H1 (cell line): Measurements from ENCODE around the gene GNG7. TPM values are rescaled to one million over a fixed set of nuclear protein-coding genes. Genes with fewer than 3 reads are reported as not detected.

Experiments
- CTCF ChIA-PET: fragments of 300-600 bp; sonication (Branson Sonifier 250); formaldehyde crosslinking; loops from one replicate; lab custom pipeline; 2021; ENCODE audit not compliant: partially characterized antibody; lab: Charles Lee
- POLR2A ChIA-PET: fragments of 300-600 bp; sonication (Branson Sonifier 250); formaldehyde crosslinking; loops from one replicate; lab custom pipeline; 2021; ENCODE audit warnings: inconsistent platforms; ENCODE audit not compliant: partially characterized antibody; lab: Charles Lee
- DNase-seq, 2 experiments: peaks; one replicate each; pipeline versions ENCODE4 v3.0.0 to v3.0.0-alpha.2; 2010 to 2022; ENCODE audit warnings: low spot score in 2 of 2, low read depth in 1 of 2, mixed read lengths in 1 of 2
- FAIRE-seq: peaks from 2 replicates; lab custom pipeline; 2011; peaks lifted over from hg19 to GRCh38; lab: Jason Lieb, UNC
- H2AFZ ChIP-seq: 2 replicates; pipeline ENCODE4 v1.8.1; 2012; ENCODE audit warnings: low read length, inconsistent platforms
- H2AK5ac ChIP-seq: 2 replicates; pipeline ENCODE4 v1.6.1; 2013; ENCODE audit warnings: low read depth, low read length
- H2BK120ac ChIP-seq: replicated peaks from 2 replicates; pipeline ENCODE3; 2013; ENCODE audit warnings: low read depth, low read length, inconsistent platforms
- H2BK12ac ChIP-seq: 2 replicates; pipeline ENCODE4 v1.6.1; 2013; ENCODE audit warnings: low read depth, low read length
- H2BK15ac ChIP-seq: 2 replicates; pipeline ENCODE4 v1.6.1; 2013; ENCODE audit warnings: low read length
- H2BK20ac ChIP-seq: 2 replicates; pipeline ENCODE4 v1.6.1; 2013; ENCODE audit warnings: low read length
- H2BK5ac ChIP-seq: 2 replicates; pipeline ENCODE4 v1.6.1; 2013; ENCODE audit warnings: low read depth, low read length
- H3K14ac ChIP-seq: 2 replicates; pipeline ENCODE4 v1.6.1; 2013; ENCODE audit warnings: inconsistent platforms; ENCODE audit not compliant: insufficient read length
- H3K18ac ChIP-seq: 2 replicates; pipeline ENCODE4 v1.6.1; 2013; ENCODE audit warnings: low read length; ENCODE audit errors: extremely low read depth
- H3K23ac ChIP-seq: 2 replicates; pipeline ENCODE4 v1.6.1; 2013; ENCODE audit warnings: inconsistent platforms; ENCODE audit not compliant: insufficient read length
- H3K23me2 ChIP-seq: 2 replicates; pipeline ENCODE4 v1.6.1; 2013; ENCODE audit warnings: low read depth, low read length
- H3K27ac ChIP-seq: 2 replicates; pipeline ENCODE4 v1.6.1; 2011; ENCODE audit warnings: low read depth, low read length, inconsistent platforms
- H3K27me3 ChIP-seq, 4 experiments: replicated peaks in 1 of 4; 1 replicate in 1 of 4; 2 replicates in 3 of 4; pipeline versions ENCODE4 v1.6.1 to v1.8.1; 2011 to 2013; ENCODE audit warnings: low read length in 3 of 4, mild to moderate bottlenecking in 3 of 4, inconsistent platforms in 2 of 4, mixed read lengths in 2 of 4, moderate library complexity in 1 of 4; ENCODE audit not compliant: control insufficient read depth in 3 of 4, insufficient read depth in 3 of 4; ENCODE audit errors: extremely low read depth in 1 of 4
- H3K36me3 ChIP-seq, 4 experiments: 2 replicates each; pipeline versions ENCODE4 v1.6.1 to v1.8.1; 2011 to 2013; ENCODE audit warnings: mild to moderate bottlenecking in 4 of 4, low read length in 3 of 4, moderate library complexity in 2 of 4, control low read depth in 1 of 4, inconsistent platforms in 1 of 4; ENCODE audit not compliant: insufficient read depth in 4 of 4, control insufficient read depth in 2 of 4
- H3K4ac ChIP-seq: replicated peaks from 2 replicates; pipeline ENCODE3; 2013; ENCODE audit warnings: low read length, low read depth, mixed read lengths, inconsistent platforms; ENCODE audit not compliant: insufficient read length
- H3K4me1 ChIP-seq, 4 experiments: replicated peaks in 1 of 4; 1 replicate in 1 of 4; 2 replicates in 3 of 4; pipeline versions ENCODE4 v1.6.1 to v1.8.1; 2011 to 2013; ENCODE audit warnings: low read length in 3 of 4, inconsistent platforms in 2 of 4, mixed read lengths in 1 of 4; ENCODE audit not compliant: insufficient read depth in 4 of 4, control insufficient read depth in 3 of 4
- H3K4me2 ChIP-seq, 2 experiments: 2 replicates each; pipeline versions ENCODE4 v1.6.1 to v1.8.1; 2011 to 2013; ENCODE audit warnings: low read depth in 2 of 2, low read length in 2 of 2, control low read depth in 1 of 2, inconsistent platforms in 1 of 2, mild to moderate bottlenecking in 1 of 2; ENCODE audit not compliant: insufficient read depth in 1 of 2
- H3K4me3 ChIP-seq, 4 experiments: fragments of 200-600, 300-600 bp in 1 of 4; sonication (generic), shearing (Covaris generic), sonication (Bioruptor Twin) in 1 of 4; 2 replicates each; pipeline versions ENCODE4 v1.5.1 to v1.8.1; 2011 to 2016; ENCODE audit warnings: low read length in 4 of 4, low read depth in 3 of 4, control low read depth in 2 of 4, inconsistent platforms in 2 of 4, mild to moderate bottlenecking in 2 of 4, mixed read lengths in 1 of 4, moderate library complexity in 1 of 4; ENCODE audit not compliant: insufficient read depth in 2 of 4; ENCODE audit errors: extremely low read depth in 1 of 4
- H3K56ac ChIP-seq: replicated peaks from 2 replicates; pipeline ENCODE3; 2013; ENCODE audit warnings: low read depth, mild to moderate bottlenecking, mixed read lengths, low read length, inconsistent platforms; ENCODE audit not compliant: insufficient read length
- H3K79me1 ChIP-seq: 2 replicates; pipeline ENCODE4 v1.6.1; 2013; ENCODE audit warnings: low read depth, low read length, control low read depth
- H3K79me2 ChIP-seq, 2 experiments: 2 replicates each; pipeline versions ENCODE4 v1.6.1 to v1.8.1; 2012 to 2013; ENCODE audit warnings: low read length in 2 of 2, mild to moderate bottlenecking in 2 of 2, inconsistent platforms in 1 of 2; ENCODE audit not compliant: insufficient read depth in 2 of 2, control insufficient read depth in 1 of 2
- H3K9ac ChIP-seq, 4 experiments: replicated peaks in 1 of 4; 1 replicate in 1 of 4; 2 replicates in 3 of 4; pipeline versions ENCODE4 v1.6.1 to v1.8.1; 2011 to 2013; ENCODE audit warnings: low read depth in 3 of 4, low read length in 3 of 4, control low read depth in 2 of 4, mild to moderate bottlenecking in 2 of 4, moderate library complexity in 2 of 4, inconsistent platforms in 1 of 4; ENCODE audit errors: extremely low read depth in 1 of 4
- H3K9me3 ChIP-seq, 2 experiments: 2 replicates each; pipeline versions ENCODE4 v1.6.1 to v1.8.1; 2012 to 2013; ENCODE audit warnings: mild to moderate bottlenecking in 2 of 2, moderate library complexity in 2 of 2, control low read depth in 1 of 2, inconsistent platforms in 1 of 2, low read depth in 1 of 2, low read length in 1 of 2, mixed read lengths in 1 of 2; ENCODE audit not compliant: insufficient read depth in 2 of 2
- H4K20me1 ChIP-seq, 2 experiments: replicated peaks in 1 of 2; 2 replicates each; pipeline versions ENCODE3 to v1.8.1; 2011 to 2013; ENCODE audit warnings: inconsistent platforms in 2 of 2, low read length in 2 of 2, mild to moderate bottlenecking in 1 of 2; ENCODE audit not compliant: insufficient read depth in 2 of 2, control insufficient read depth in 1 of 2
- H4K5ac ChIP-seq: 2 replicates; pipeline ENCODE4 v1.6.1; 2013; ENCODE audit warnings: low read length, low read depth, mixed read lengths, inconsistent platforms; ENCODE audit not compliant: insufficient read length
- H4K8ac ChIP-seq: 2 replicates; pipeline ENCODE4 v1.8.0; 2013; ENCODE audit warnings: mild to moderate bottlenecking, moderate library complexity, low read length, inconsistent platforms; ENCODE audit not compliant: insufficient read depth; ENCODE audit errors: extremely low read depth
- H4K91ac ChIP-seq: replicated peaks from 2 replicates; pipeline ENCODE3; 2013; ENCODE audit warnings: low read length, mixed read lengths, inconsistent platforms; ENCODE audit not compliant: insufficient read length
- ASH2L ChIP-seq: fragments of 200-600, 300-600 bp; sonication (generic); IDR thresholded peaks from one replicate; pipeline ENCODE4 v1.7.1; 2017; ENCODE audit warnings: low read length
- BACH1 ChIP-seq: IDR thresholded peaks from 2 replicates; pipeline ENCODE4 v1.6.1; 2012; ENCODE audit warnings: low read length, improper control_type of control experiment
- CREB1 ChIP-seq: IDR thresholded peaks from 2 replicates; pipeline ENCODE4 v1.6.1; 2012; ENCODE audit warnings: inconsistent platforms
- CTBP2 ChIP-seq: IDR thresholded peaks from 2 replicates; pipeline ENCODE4 v1.7.0; 2011; ENCODE audit warnings: borderline replicate concordance, mild to moderate bottlenecking, moderate library complexity, mixed read lengths, low read length; ENCODE audit not compliant: insufficient read depth, insufficient read length
- EP300 ChIP-seq, 2 experiments: IDR thresholded peaks; 1 replicate in 1 of 2; 2 replicates in 1 of 2; pipeline ENCODE4 v1.6.1; 2011 to 2012; ENCODE audit warnings: low read depth in 2 of 2, low read length in 2 of 2, mild to moderate bottlenecking in 2 of 2, borderline replicate concordance in 1 of 2, inconsistent platforms in 1 of 2, moderate library complexity in 1 of 2
- FOSL1 ChIP-seq: IDR thresholded peaks from 2 replicates; pipeline ENCODE4 v1.6.1; 2011; ENCODE audit warnings: mild to moderate bottlenecking, low read depth, low read length, moderate library complexity; ENCODE audit not compliant: insufficient read depth
- GABPA ChIP-seq: IDR thresholded peaks from 2 replicates; pipeline ENCODE4 v1.6.1; 2011; ENCODE audit warnings: mild to moderate bottlenecking, low read length, moderate library complexity, borderline replicate concordance; ENCODE audit not compliant: insufficient read depth
- HDAC2 ChIP-seq, 2 experiments: fragments of 300-600 bp in 1 of 2; sonication (generic) in 1 of 2; IDR thresholded peaks; 2 replicates each; pipeline ENCODE4 v1.6.1; 2011 to 2012; ENCODE audit warnings: low read depth in 2 of 2, low read length in 2 of 2, mild to moderate bottlenecking in 2 of 2, moderate library complexity in 2 of 2, borderline replicate concordance in 1 of 2, inconsistent platforms in 1 of 2
- JUN ChIP-seq: IDR thresholded peaks from 2 replicates; pipeline ENCODE4 v1.6.1; 2011; ENCODE audit warnings: low read depth, mild to moderate bottlenecking, improper control_type of control experiment, low read length
- SP1 ChIP-seq: IDR thresholded peaks from 2 replicates; pipeline ENCODE4 v1.6.1; 2011; ENCODE audit warnings: low read depth, low read length
- WGBS, 2 experiments: shearing (Covaris generic) in 1 of 2; methylation state at CpG; one replicate each; pipeline versions ENCODE4 v1.1.6 to v1.1.7; 2013 to 2015; ENCODE audit warnings: low lambda C conversion rate in 2 of 2, mixed read lengths in 2 of 2, inconsistent platforms in 1 of 2, low coverage in 1 of 2, missing lambda C conversion rate in 1 of 2; ENCODE audit not compliant: insufficient replicate concordance in 2 of 2, insufficient coverage in 1 of 2, insufficient read length in 1 of 2; ENCODE audit errors: extremely low coverage in 1 of 2, missing lambda C conversion rate in 1 of 2; 5-methylcytosine and 5-hydroxymethylcytosine counted together
- polyA plus RNA-seq, 7 experiments: library from polyadenylated mRNA; depleted of rRNA in 3 of 7; stranded (reverse) in 5 of 7; unstranded in 2 of 7; fragments of >200 nt in 5 of 7; fragments of 200-250 nt in 2 of 7; gene quantifications; 1 replicate in 5 of 7; 2 replicates in 1 of 7; 4 replicates in 1 of 7; pipeline versions ENCODE4 v1.2.1 to v1.2.3, GENCODE V29; 2011 to 2013; ENCODE audit warnings: missing spikeins in 2 of 7, mixed read lengths in 2 of 7
- total RNA-seq: library from RNA; stranded (reverse); fragmentation: NEBNext Ultra II Directional; extraction: Animal tissue kit (Norgen Biotek cat#: 25700); gene quantifications from 2 replicates; pipeline ENCODE4 v1.2.1, GENCODE V29; 2021

The GNG7 gene
- total and polyA plus RNA-seq, 2 of the 8 experiments (the other 6 are each of a cell fraction or from before 2014, with no cell fraction given), result 2.8 to 7.8 TPM

- Histone ChIP-seq H3K79me1 (peaks cover 4% of the 10 kb centered on the region; the same call in 1 of the 2 replicates), H4K8ac (no peak overlapping the region), H3K56ac (no peak overlapping the region), H3K36me3 (peaks cover 0 to 5% (median 0%) of the 10 kb centered on the region in 4 experiments; a peak in 1 of 8 replicates), H3K4me2 (peak overlapping the region; percentile 68 to 87), H3K4ac (no peak overlapping the region), H3K9me3 (no peaks in the 10 kb centered on the region), H2AK5ac (no peak overlapping the region), H3K14ac (no peak overlapping the region), H2BK12ac (peak overlapping the region; percentile 81; the same call in 1 of the 2 replicates), H3K79me2 (peaks cover 0 to 7% of the 10 kb centered on the region in 2 experiments; a peak in 1 of 4 replicates), H4K20me1 (peaks cover 12% of the 10 kb centered on the region in 2 experiments), H3K23ac (no peak overlapping the region), H4K91ac (no peak overlapping the region), H2BK15ac (no peak overlapping the region), H3K27ac (no peak overlapping the region), H3K23me2 (peaks cover 22% of the 10 kb centered on the region; the same call in 1 of the 2 replicates), H2BK120ac (peak overlapping the region; percentile 18), H2BK20ac (no peak overlapping the region), H3K4me1 (peaks cover 0 to 14% (median 13%) of the 10 kb centered on the region in 4 experiments; a peak in 6 of 7 replicates), H3K9ac (no peak overlapping the region), H2BK5ac (peak overlapping the region; percentile 60; the same call in 1 of the 2 replicates), H3K4me3 (peak overlapping the region in 3 of 4 experiments; percentile 16 to 81 (median 24); a peak in 5 of 8 replicates), H4K5ac (no peak overlapping the region), H3K27me3 (peaks cover 10 to 32% (median 24%) of the 10 kb centered on the region in 4 experiments), H2AFZ (no peak overlapping the region), H3K18ac (no peak overlapping the region; the same call in 1 of the 2 replicates)
- WGBS, 2 experiments, result 13% methylated on average over 52 of the region's 60 CpGs; no CpG with 5 or more reads in 1 of the 2 experiments
- CTCF ChIA-PET, result interaction anchor here (0.6 to 12.9 kb wide), 18 partner anchors 8 to 617 kb away, joined by 3 to 133 read pairs (median 4); no protein-coding TSS in a partner anchor
- DNase-seq (peak in 1 of 2 experiments; percentile 94), FAIRE-seq (no peak)
- POLR2A ChIA-PET, result interaction anchor here (0.6 to 9.2 kb wide), 15 partner anchors 18 to 162 kb away, joined by 3 to 216 read pairs (median 13); partner anchors contain the start of genes LMNB2 and TIMM13
- peak; percentile 59; the same call in 1 of the 2 replicates for TF ChIP-seq CREB1
- 0 out of 4 replicates have a peak, but pooled peaks of 1 of the 2 experiments have one; percentile 62 for TF ChIP-seq HDAC2 (IDR thresholded peaks at IDR 0.05; ENCODE audit: borderline replicate concordance in 1 of 2, low read depth in 2 of 2, low read length in 2 of 2)
- TF ChIP-seq CTBP2, result no peak
- TF ChIP-seq BACH1, result peak; percentile 64; the same call in 1 of the 2 replicates
- TF ChIP-seq JUN, result no peak
- peak in 1 of 2 experiments; percentile 44; a peak in 1 of 3 replicates for TF ChIP-seq EP300 (IDR thresholded peaks at IDR 0.05; ENCODE audit: borderline replicate concordance in 1 of 2, low read depth in 2 of 2, low read length in 2 of 2)
- TF ChIP-seq SP1, result 0 out of 2 replicates have a peak, but pooled peaks have one; percentile 13
- TF ChIP-seq ASH2L, result no peak
- TF ChIP-seq FOSL1, result no peak
- peak; percentile 64; the same call in 1 of the 2 replicates for TF ChIP-seq GABPA
Observed at GRCh38 chr19:2474232-2475017, 228.1 kb downstream of the GNG7 start.
